K562 (cell line): ENCODE measurements around the gene ZNF77. TPM values are rescaled to one million over a fixed set of nuclear protein-coding genes. Genes with fewer than 3 reads are reported as not detected.

ENCODE experiments used
- CBX1 ChIP-seq: sonication (generic); IDR thresholded peaks from 2 replicates; pipeline ENCODE4 v1.6.1; 2016; ENCODE audit warnings: antibody characterized with exemption, low read depth, mild to moderate bottlenecking
- CBX3 ChIP-seq, 2 experiments: IDR thresholded peaks; 1 replicate in 1 of 2; 2 replicates in 1 of 2; pipeline ENCODE4 v1.6.1; 2012; ENCODE audit warnings: inconsistent platforms in 2 of 2, low read length in 2 of 2, borderline replicate concordance in 1 of 2, control low read depth in 1 of 2
- CBX5 ChIP-seq: IDR thresholded peaks from 2 replicates; pipeline ENCODE4 v1.6.1; 2014; ENCODE audit warnings: low read depth, borderline replicate concordance
- CHD1 ChIP-seq: fragments of 200-600 bp; sonication (generic); IDR thresholded peaks from one replicate; pipeline ENCODE4 v1.6.1; 2012; ENCODE audit warnings: mild to moderate bottlenecking, moderate library complexity, low read length, inconsistent platforms
- CHD7 ChIP-seq: fragments of 200-600 bp; sonication (generic); IDR thresholded peaks from one replicate; pipeline ENCODE4 v1.6.1; 2012; ENCODE audit warnings: mild to moderate bottlenecking, low read depth, low read length, inconsistent platforms
- DIDO1 ChIP-seq: fragments of 450-650 bp; IDR thresholded peaks from 2 replicates; pipeline ENCODE4 v1.6.1; 2016; ENCODE audit warnings: low read depth, missing biosample characterization, missing genetic modification characterization
- GATA2 ChIP-seq: sonication (generic); formaldehyde crosslinking; IDR thresholded peaks from 2 replicates; pipeline ENCODE4 v1.4.0; 2020; ENCODE audit warnings: mild to moderate bottlenecking, missing genetic modification reagents
- JUN ChIP-seq, 2 experiments: sonication (generic) in 1 of 2; formaldehyde crosslinking in 1 of 2; IDR thresholded peaks; 2 replicates each; pipeline versions ENCODE4 v1.6.1 to v1.8.0; 2012 to 2022; ENCODE audit warnings: borderline replicate concordance in 2 of 2, mild to moderate bottlenecking in 2 of 2, improper control_type of control experiment in 1 of 2, low read depth in 1 of 2, low read length in 1 of 2, missing genetic modification reagents in 1 of 2
- MTA2 ChIP-seq: fragments of 450-650 bp; IDR thresholded peaks from 2 replicates; pipeline ENCODE4 v1.6.1; 2016; ENCODE audit warnings: low read depth
- TEAD4 ChIP-seq, 2 experiments: sonication (generic) in 1 of 2; formaldehyde crosslinking in 1 of 2; IDR thresholded peaks; 2 replicates each; pipeline versions ENCODE4 v1.6.1 to v1.8.0; 2012 to 2022; ENCODE audit warnings: borderline replicate concordance in 1 of 2, inconsistent platforms in 1 of 2, low read length in 1 of 2, mild to moderate bottlenecking in 1 of 2, missing genetic modification reagents in 1 of 2
- TRIM24 ChIP-seq, 2 experiments: fragments of 450-650 bp; IDR thresholded peaks; 2 replicates each; pipeline ENCODE4 v1.6.1; 2016
- ZNF449 ChIP-seq: fragments of 250-450 bp; sonication (Bioruptor Pico); IDR thresholded peaks from 2 replicates; pipeline ENCODE4 v1.8.0; 2022; ENCODE audit warnings: moderate library complexity, mild to moderate bottlenecking, inconsistent platforms
- ZNF696 ChIP-seq: fragments of 250-450 bp; sonication (Bioruptor Pico); conservative IDR thresholded peaks from 2 replicates; pipeline ENCODE4 v1.4.0; 2020; ENCODE audit warnings: mild to moderate bottlenecking, moderate library complexity
- polyA plus RNA-seq, 8 experiments: library from polyadenylated mRNA; depleted of rRNA in 4 of 8; stranded (reverse) in 5 of 8; unstranded in 3 of 8; fragments of >200 nt; fragmentation: Nextera tagmentation in 2 of 8; fragmentation: Illumina TruSeq in 1 of 8; extraction: Ambion mirVana in 2 of 8; extraction: Trizol in 1 of 8; gene quantifications; 2 replicates each; pipeline versions ENCODE4 v1.2.1 to v1.2.3, GENCODE V29; 2011 to 2014; ENCODE audit warnings: inconsistent platforms in 1 of 8, missing spikeins in 1 of 8
- total RNA-seq, 7 experiments: library from RNA; depleted of rRNA in 6 of 7; stranded (reverse); fragments of >200 nt in 6 of 7; fragmentation: Illumina TruSeq in 2 of 7; extraction: Trizol in 2 of 7; gene quantifications; 2 replicates each; pipeline versions ENCODE4 v1.2.1 to v1.2.3, GENCODE V29; 2011 to 2021; ENCODE audit warnings: low replicate concordance in 1 of 7

ZNF77 gene
- total and polyA plus RNA-seq, 9 of the 15 experiments (the other 6 are each of a cell fraction or from before 2014, with no cell fraction given): 4.3 to 14.5 (median 7.7) TPM

- TF ChIP-seq CHD7: no peak
- TF ChIP-seq CBX1: 0 out of 2 replicates have a peak, but pooled peaks have one; percentile 3
- no peak for TF ChIP-seq MTA2
- peak in 1 of 2 experiments; percentile 40; a peak in 1 of 4 replicates for TF ChIP-seq TRIM24 (IDR thresholded peaks at IDR 0.05)
- TF ChIP-seq CHD1: no peak
- no peak for TF ChIP-seq ZNF696 (CRISPR knock-in tag)
- TF ChIP-seq JUN (IDR thresholded peaks at IDR 0.05; ENCODE audit: borderline replicate concordance, low read depth, low read length): no peak
- no peak for TF ChIP-seq JUN (CRISPR knock-in tag; IDR thresholded peaks at IDR 0.05; ENCODE audit: borderline replicate concordance)
- no peak for TF ChIP-seq GATA2 (CRISPR knock-in tag)
- TF ChIP-seq CBX3 (IDR thresholded peaks at IDR 0.05; ENCODE audit: borderline replicate concordance in 1 of 2, low read length in 2 of 2): peak in 1 of 2 experiments; percentile 90; a peak in 1 of 3 replicates
- TF ChIP-seq TEAD4 (IDR thresholded peaks at IDR 0.05; ENCODE audit: low read length): 0 out of 2 replicates have a peak, but pooled peaks have one; percentile 29
- TF ChIP-seq TEAD4 (CRISPR knock-in tag; IDR thresholded peaks at IDR 0.05; ENCODE audit: borderline replicate concordance): no peak
- TF ChIP-seq CBX5: peak; percentile 49; the same call in 1 of the 2 replicates
- no peak for TF ChIP-seq DIDO1 (tag)
- no peak for TF ChIP-seq ZNF449 (CRISPR knock-in tag)
These were observed 27.2 kb downstream of the ZNF77 start (continued) for GRCh38 chr19:2917275-2918184.
